Stomach (tissue), 9 donors: ENCODE results near the gene DLG2. TPM values are rescaled to one million over a fixed set of nuclear protein-coding genes. Genes with fewer than 3 reads are reported as not detected.

Experiments used
- DNase-seq, 2 donors: peaks; one replicate each; pipeline versions ENCODE4 v3.0.0 to v3.0.0-alpha.2; 2013 to 2019
- H3K27ac ChIP-seq, 5 donors: fragments of 200-600 bp in 4 of 5; sonication (generic) in 4 of 5; one replicate each; pipeline ENCODE4 v1.5.1; 2013 to 2019; ENCODE audit warnings: mild to moderate bottlenecking in 1 of 5, moderate library complexity in 1 of 5
- H3K27me3 ChIP-seq, 3 donors: fragments of 200-600 bp; sonication (generic); one replicate each; pipeline ENCODE4 v1.5.1; 2017 to 2019; ENCODE audit warnings: mixed run types in 1 of 3
- H3K36me3 ChIP-seq, 4 donors: fragments of 200-600 bp; sonication (generic); 1 replicate in 3 of 4; 2 replicates in 1 of 4; pipeline ENCODE4 v1.5.1; 2016 to 2019
- H3K4me1 ChIP-seq, 4 donors: fragments of 200-600 bp; sonication (generic); one replicate each; pipeline ENCODE4 v1.5.1; 2016 to 2019
- H3K4me3 ChIP-seq, 4 donors: fragments of 200-600 bp; sonication (generic) in 3 of 4; one replicate each; pipeline ENCODE4 v1.5.1; 2016 to 2019; ENCODE audit warnings: mild to moderate bottlenecking in 1 of 4
- H3K9me3 ChIP-seq, 4 donors: fragments of 200-600 bp; sonication (generic); one replicate each; pipeline ENCODE4 v1.5.1; 2016 to 2019
- EP300 ChIP-seq: sonication (generic); formaldehyde crosslinking; IDR thresholded peaks from one replicate; pipeline ENCODE4 v1.6.1; 2017; ENCODE audit warnings: antibody characterized with exemption
- POLR2A ChIP-seq, 4 donors: fragments of 450-650 bp; IDR thresholded peaks; one replicate each; pipeline ENCODE4 v1.6.1; 2016; ENCODE audit warnings: antibody characterized with exemption in 4 of 4, control low read depth in 2 of 4, mild to moderate bottlenecking in 1 of 4, moderate library complexity in 1 of 4
- POLR2AphosphoS5 ChIP-seq, 3 donors: sonication (generic); formaldehyde crosslinking; IDR thresholded peaks; one replicate each; pipeline ENCODE4 v1.6.1; 2016; ENCODE audit warnings: antibody characterized with exemption in 3 of 3
- WGBS, 5 donors: extraction: QIAGEN DNeasy Blood & Tissue Kit in 3 of 5; methylation state at CpG; one replicate each; pipeline versions ENCODE4 v1.1.5 to v1.1.7; 2013 to 2018; 5-methylcytosine and 5-hydroxymethylcytosine counted together
- intact Hi-C: fragments of 100-400 bp; cut with DNase I; formaldehyde crosslinking; loops from one replicate; pipeline ENCODE4 v1.15.1; 2023; ENCODE audit warnings: low total_unique reads
- polyA plus RNA-seq, 3 donors: library from polyadenylated mRNA; stranded (reverse); fragments of 200-250 nt; gene quantifications; one replicate each; pipeline ENCODE4 v1.2.3, GENCODE V29; 2013
- small RNA-seq, 4 donors: library from RNA; depleted of rRNA; stranded (forward); fragments of <200 nt; gene quantifications; one replicate each; pipeline ENCODE3, GENCODE V24; 2016
- total RNA-seq, 5 donors: library from RNA; depleted of rRNA; stranded (reverse); fragments of >200 nt; gene quantifications; one replicate each; pipeline versions ENCODE4 v1.1.0 to v1.2.3, GENCODE V29; 2014 to 2016
- TF ChIP-seq, protein P1 (sequence below), 7 experiments: fragments of 450-650 bp in 4 of 7; fragments of 200-600 bp in 3 of 7; sonication (generic) in 3 of 7; IDR thresholded peaks; one replicate each; pipeline ENCODE4 v1.5.1; 2016 to 2019; ENCODE audit warnings: antibody characterized with exemption in 7 of 7, control low read depth in 2 of 7, mild to moderate bottlenecking in 1 of 7
- donor health status: healthy with polysubstance abuse.
- donor health status: Bipolar disorder and iron deficiency.
- donor health status: healthy.

DLG2 gene
- total and polyA plus RNA-seq, 8 donors, result 1.3 to 19.1 (median 3.5) TPM

DNA sequence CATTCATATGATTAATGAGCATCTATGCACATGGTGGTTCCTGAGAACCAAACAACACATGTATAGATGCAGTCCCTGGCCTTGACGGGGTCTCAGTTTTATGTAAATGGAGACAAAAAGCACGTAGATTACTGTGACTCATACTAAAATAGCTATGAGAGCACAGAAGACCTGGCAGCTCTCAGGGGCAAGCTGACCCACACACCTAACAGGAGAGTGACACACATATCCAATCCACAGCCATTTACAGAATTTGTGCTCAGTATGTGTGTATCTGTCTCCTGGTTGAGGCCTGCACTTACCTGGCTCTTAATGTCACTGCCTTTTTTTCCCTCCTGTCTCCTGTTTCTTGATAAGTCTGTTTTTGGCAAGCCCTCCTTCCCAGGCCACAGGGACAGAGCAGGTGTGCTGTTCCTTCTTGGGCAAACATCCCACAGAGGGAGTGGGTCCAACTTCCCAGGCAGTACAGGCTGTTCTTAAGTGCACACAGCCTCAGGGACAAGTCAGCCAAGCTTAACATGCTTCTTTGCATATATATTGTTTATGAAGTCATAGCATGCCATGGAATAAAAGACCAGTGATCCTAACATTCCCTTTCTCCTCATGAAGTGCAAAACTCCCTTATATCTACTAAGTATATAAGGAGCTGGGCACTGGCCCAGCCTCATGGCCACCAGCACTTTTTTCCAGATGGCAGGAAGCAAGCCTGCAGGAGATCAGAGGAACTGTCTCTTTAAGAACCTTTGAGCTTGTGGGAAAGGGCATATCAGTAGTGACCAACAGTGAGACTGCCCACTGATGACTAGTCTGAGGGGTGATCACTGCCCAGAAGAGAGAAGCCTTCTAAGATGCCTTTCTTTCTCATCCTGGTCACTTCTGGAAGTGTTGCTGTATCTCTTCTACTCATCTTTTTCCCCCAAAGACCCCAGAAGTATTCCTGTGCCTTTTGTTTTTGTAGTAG lies 2216.3 kb downstream of the DLG2 start:
- TF ChIP-seq, protein P1, sequence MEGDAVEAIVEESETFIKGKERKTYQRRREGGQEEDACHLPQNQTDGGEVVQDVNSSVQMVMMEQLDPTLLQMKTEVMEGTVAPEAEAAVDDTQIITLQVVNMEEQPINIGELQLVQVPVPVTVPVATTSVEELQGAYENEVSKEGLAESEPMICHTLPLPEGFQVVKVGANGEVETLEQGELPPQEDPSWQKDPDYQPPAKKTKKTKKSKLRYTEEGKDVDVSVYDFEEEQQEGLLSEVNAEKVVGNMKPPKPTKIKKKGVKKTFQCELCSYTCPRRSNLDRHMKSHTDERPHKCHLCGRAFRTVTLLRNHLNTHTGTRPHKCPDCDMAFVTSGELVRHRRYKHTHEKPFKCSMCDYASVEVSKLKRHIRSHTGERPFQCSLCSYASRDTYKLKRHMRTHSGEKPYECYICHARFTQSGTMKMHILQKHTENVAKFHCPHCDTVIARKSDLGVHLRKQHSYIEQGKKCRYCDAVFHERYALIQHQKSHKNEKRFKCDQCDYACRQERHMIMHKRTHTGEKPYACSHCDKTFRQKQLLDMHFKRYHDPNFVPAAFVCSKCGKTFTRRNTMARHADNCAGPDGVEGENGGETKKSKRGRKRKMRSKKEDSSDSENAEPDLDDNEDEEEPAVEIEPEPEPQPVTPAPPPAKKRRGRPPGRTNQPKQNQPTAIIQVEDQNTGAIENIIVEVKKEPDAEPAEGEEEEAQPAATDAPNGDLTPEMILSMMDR (IDR thresholded peaks at IDR 0.05), result no peak
- no peak for TF ChIP-seq POLR2A (IDR thresholded peaks at IDR 0.05)
- TF ChIP-seq POLR2AphosphoS5 (IDR thresholded peaks at IDR 0.05), result peak in 1 of 3 donors; percentile 47
- intact Hi-C loops, result no loop called here
- Histone ChIP-seq H3K27ac (peak overlapping the region; percentile 50 to 77 (median 66)), H3K4me1 (peaks cover 0 to 8% (median 4%) of the 10 kb centered on the region in 4 donors), H3K27me3 (no peaks in the 10 kb centered on the region), H3K4me3 (peak overlapping the region in 2 of 4 donors; percentile 22 to 23), H3K36me3 (no peaks in the 10 kb centered on the region), H3K9me3 (peaks cover 0 to under 1% (median 0%) of the 10 kb centered on the region in 4 donors)
- DNase-seq, result peak in 1 of 2 donors; percentile 90
- 29 to 48% (median 37%) methylated on average over 2 of the region's 2 CpGs for whole genome bisulfite sequencing, 5 donors

DNA sequence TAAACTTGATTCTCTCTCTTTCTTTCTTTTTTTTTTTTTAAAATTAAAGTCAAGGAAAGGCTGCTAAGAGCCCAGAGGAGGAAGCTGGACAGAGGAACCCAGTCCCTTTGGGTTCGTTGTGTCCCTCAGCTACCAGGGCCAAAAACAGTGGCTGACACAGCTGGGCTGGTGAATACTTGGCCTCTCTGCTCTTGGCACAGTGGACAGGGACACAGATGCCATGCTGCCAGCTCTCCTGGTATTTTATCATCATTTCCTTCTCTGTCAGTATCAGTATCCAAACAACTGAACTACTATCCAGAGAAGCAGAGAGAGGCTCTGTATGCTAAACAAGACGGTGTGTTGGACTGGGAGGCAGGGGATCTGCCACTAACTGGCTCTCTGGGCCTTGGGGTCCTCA lies 2217.3 kb downstream of the DLG2 start:
- 32 to 50% (median 35%) methylated on average over 2 of the region's 2 CpGs for WGBS, 5 donors
- Histone ChIP-seq H3K36me3 (no peaks in the 10 kb centered on the region), H3K9me3 (no peaks in the 10 kb centered on the region), H3K4me3 (no peak overlapping the region), H3K27ac (peak overlapping the region; percentile 50 to 72 (median 66)), H3K4me1 (peaks cover 0 to 8% (median 4%) of the 10 kb centered on the region in 4 donors), H3K27me3 (no peaks in the 10 kb centered on the region)
- intact Hi-C loops, result no loop called here
- TF ChIP-seq, protein P1 (IDR thresholded peaks at IDR 0.05), result no peak
- TF ChIP-seq EP300 (no peak), POLR2A (IDR thresholded peaks at IDR 0.05) (no peak), POLR2AphosphoS5 (IDR thresholded peaks at IDR 0.05) (no peak)
- DNase-seq, result peak in 1 of 2 donors; percentile 59

DNA sequence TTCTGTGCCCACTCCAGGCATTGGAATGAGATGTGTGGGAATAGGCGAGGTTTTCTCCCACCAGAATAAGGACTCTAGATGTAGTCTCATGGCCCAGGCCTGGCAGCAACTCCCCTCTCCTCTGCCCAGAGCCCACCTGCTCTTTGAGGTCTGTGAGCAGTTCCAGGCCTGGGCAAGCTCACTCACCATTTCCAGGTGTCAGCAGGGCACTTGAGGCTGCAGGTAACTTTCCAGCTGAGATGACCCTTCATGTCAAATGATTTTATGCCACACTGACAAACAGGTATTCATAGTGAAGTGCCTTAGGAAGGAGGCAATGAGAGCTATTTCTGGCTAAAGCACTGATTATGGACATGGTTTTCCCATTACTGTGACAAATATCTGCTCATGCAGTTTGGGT lies 2217.7 kb downstream of the DLG2 start:
- intact Hi-C loops, result no loop called here
- WGBS, 5 donors, result 67 to 87% (median 82%) methylated on average over 1 of the region's 1 CpG
- Histone ChIP-seq H3K27ac (peak overlapping the region in 4 of 5 donors; percentile 12 to 66 (median 32)), H3K4me3 (no peak overlapping the region), H3K27me3 (no peaks in the 10 kb centered on the region), H3K9me3 (no peaks in the 10 kb centered on the region), H3K4me1 (peaks cover 0 to 8% (median 4%) of the 10 kb centered on the region in 4 donors), H3K36me3 (no peaks in the 10 kb centered on the region)
- no peak for DNase-seq
- TF ChIP-seq, protein P1 (IDR thresholded peaks at IDR 0.05), result no peak
- TF ChIP-seq POLR2A (IDR thresholded peaks at IDR 0.05) (no peak), POLR2AphosphoS5 (IDR thresholded peaks at IDR 0.05) (no peak), EP300 (no peak)

DNA sequence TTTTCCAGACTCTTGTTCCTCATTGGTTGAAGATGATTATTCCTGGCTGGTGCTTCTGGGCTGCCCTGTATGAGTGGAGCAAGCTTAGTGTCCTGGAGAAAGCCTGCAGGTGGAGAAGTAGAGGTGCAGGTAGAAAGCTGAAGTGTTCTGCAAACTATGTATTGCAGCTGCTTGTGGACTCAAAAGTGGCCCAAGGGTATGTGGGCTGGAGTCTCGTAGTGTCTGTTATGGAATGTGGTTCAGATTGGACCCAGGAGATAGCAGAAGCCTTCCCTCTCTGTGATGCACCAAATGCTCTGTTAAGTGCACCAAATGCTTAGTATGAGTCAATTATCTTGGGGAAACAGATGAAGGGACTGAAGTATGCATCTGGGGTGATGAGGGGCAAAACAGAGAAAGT lies 2218.2 kb downstream of the DLG2 start:
- H3K36me3 ChIP-seq, result no peaks in the 10 kb centered on the region
- H3K27ac ChIP-seq, result peak overlapping the region in 2 of 5 donors; percentile 50 to 66
- no peaks in the 10 kb centered on the region for H3K27me3 ChIP-seq
- 69 to 83% (median 81%) methylated on average over 1 of the region's 1 CpG for WGBS, 5 donors
- H3K9me3 ChIP-seq, result no peaks in the 10 kb centered on the region
- no peak overlapping the region for H3K4me3 ChIP-seq
- intact Hi-C loops, result no loop called here
- peaks cover 0 to 8% (median 4%) of the 10 kb centered on the region in 4 donors for H3K4me1 ChIP-seq
- no peak for DNase-seq
- no peak for TF ChIP-seq POLR2AphosphoS5 (IDR thresholded peaks at IDR 0.05)
- TF ChIP-seq, protein P1 (IDR thresholded peaks at IDR 0.05), result no peak
- no peak for TF ChIP-seq POLR2A (IDR thresholded peaks at IDR 0.05)
- TF ChIP-seq EP300, result no peak

Small RNA genes lying within 50 kb of the gene (small RNA-seq; reads per million reads assigned to genes)
- gene RF02112, result 0 reads per million in 4 donors
- gene RF02113, result 0 reads per million in 4 donors
- 0 reads per million in 4 donors for gene RNU6-1292P

Other genes starting within 250 kb of the DLG2 start
- gene TMEM126B, start 1.2 kb upstream of the DLG2 start, total RNA-seq, result 100 to 1,000 TPM in 1 of 5 donors, 10 to 100 TPM in 3, 1 to 10 TPM in 1; 4.3 to 104 (median 54.3) TPM
- gene TMEM126B, start 1.2 kb upstream of the DLG2 start, polyA plus RNA-seq, result 10 to 100 TPM; 55.1 to 93.0 (median 64.2) TPM
- 10 to 100 TPM in 3 of 5 donors, 1 to 10 TPM in 1, not detected in 1; 5.8 to 37.5 (median 20.1) TPM for gene TMEM126A, start 20.6 kb upstream of the DLG2 start, total RNA-seq
- gene TMEM126A, start 20.6 kb upstream of the DLG2 start, polyA plus RNA-seq, result 10 to 100 TPM; 55.0 to 63.6 (median 56.0) TPM
- gene CREBZF, start 37.8 kb upstream of the DLG2 start, total RNA-seq, result 100 to 1,000 TPM in 4 of 5 donors, 10 to 100 TPM in 1; 53.6 to 387 (median 130) TPM
- 10 to 100 TPM; 12.5 to 20.6 (median 14.6) TPM for gene CREBZF, start 37.8 kb upstream of the DLG2 start, polyA plus RNA-seq
- 10 to 100 TPM in 1 of 5 donors, 1 to 10 TPM in 3, under 1 TPM in 1; 0.58 to 10.4 (median 4.2) TPM for gene CCDC89, start 58.9 kb upstream of the DLG2 start, total RNA-seq
- gene CCDC89, start 58.9 kb upstream of the DLG2 start, polyA plus RNA-seq, result under 1 TPM; 0.25 to 0.46 (median 0.37) TPM
- 100 to 1,000 TPM; 151 to 391 (median 255) TPM for gene SYTL2, start 183.8 kb upstream of the DLG2 start, total RNA-seq
- 10 to 100 TPM in 2 of 3 donors, 1 to 10 TPM in 1; 5.4 to 86.1 (median 11.4) TPM for gene SYTL2, start 183.8 kb upstream of the DLG2 start, polyA plus RNA-seq
- 1 to 10 TPM in 1 of 5 donors, under 1 TPM in 1, not detected in 3; 0.45 to 2.6 TPM for gene CCDC83, start 228.0 kb upstream of the DLG2 start, total RNA-seq
- not detected for gene CCDC83, start 228.0 kb upstream of the DLG2 start, polyA plus RNA-seq